Endothelial cell (in vitro differentiated cells): ENCODE measurements around the gene NMNAT2. TPM values are rescaled to one million over a fixed set of nuclear protein-coding genes. Genes with fewer than 3 reads are reported as not detected.
"Not testable (repeated sequence)": the region's sequence is repeated elsewhere in the genome, so short reads cannot be mapped to it uniquely, and the experiment has no call there.

ENCODE experiments used
- DNase-seq: peaks from one replicate; pipeline ENCODE4 v3.0.0; 2021; ENCODE audit warnings: low spot score
- H3K27ac Mint-ChIP-seq: one replicate; pipeline ENCODE4 v1.8.0; 2021; ENCODE audit warnings: mixed read lengths, inconsistent platforms; ENCODE audit not compliant: unreplicated experiment
- H3K27me3 Mint-ChIP-seq: one replicate; pipeline ENCODE4 v1.8.0; 2021; ENCODE audit warnings: mild to moderate bottlenecking, moderate library complexity, mixed read lengths, inconsistent platforms; ENCODE audit not compliant: unreplicated experiment
- H3K36me3 Mint-ChIP-seq: one replicate; pipeline ENCODE4 v1.8.0; 2021; ENCODE audit warnings: mild to moderate bottlenecking, low read depth, mixed read lengths, inconsistent platforms; ENCODE audit not compliant: unreplicated experiment
- H3K4me1 Mint-ChIP-seq: one replicate; pipeline ENCODE4 v1.8.0; 2021; ENCODE audit warnings: mild to moderate bottlenecking, mixed read lengths, inconsistent platforms; ENCODE audit not compliant: unreplicated experiment
- H3K4me3 Mint-ChIP-seq: one replicate; pipeline ENCODE4 v1.8.0; 2021; ENCODE audit warnings: mild to moderate bottlenecking, mixed read lengths, inconsistent platforms; ENCODE audit not compliant: unreplicated experiment
- H3K9me3 Mint-ChIP-seq: one replicate; pipeline ENCODE4 v1.8.0; 2021; ENCODE audit warnings: mixed read lengths, inconsistent platforms; ENCODE audit not compliant: unreplicated experiment
- total RNA-seq: library from RNA; stranded (reverse); fragmentation: NEBNext Ultra II Directional; extraction: Animal tissue kit (Norgen Biotek cat#: 25700); gene quantifications from one replicate; pipeline ENCODE4 v1.2.1, GENCODE V29; 2021; ENCODE audit not compliant: unreplicated experiment
- TF ChIP-seq, protein P1 (sequence below): fragments of 200-600 bp; sonication (generic); IDR thresholded peaks from one replicate; pipeline ENCODE4 v1.5.0; 2021; ENCODE audit warnings: antibody characterized with exemption; ENCODE audit not compliant: unreplicated experiment

Gene NMNAT2
- total RNA-seq, 1 donor from 2014 or later: 1.7 TPM

DNA sequence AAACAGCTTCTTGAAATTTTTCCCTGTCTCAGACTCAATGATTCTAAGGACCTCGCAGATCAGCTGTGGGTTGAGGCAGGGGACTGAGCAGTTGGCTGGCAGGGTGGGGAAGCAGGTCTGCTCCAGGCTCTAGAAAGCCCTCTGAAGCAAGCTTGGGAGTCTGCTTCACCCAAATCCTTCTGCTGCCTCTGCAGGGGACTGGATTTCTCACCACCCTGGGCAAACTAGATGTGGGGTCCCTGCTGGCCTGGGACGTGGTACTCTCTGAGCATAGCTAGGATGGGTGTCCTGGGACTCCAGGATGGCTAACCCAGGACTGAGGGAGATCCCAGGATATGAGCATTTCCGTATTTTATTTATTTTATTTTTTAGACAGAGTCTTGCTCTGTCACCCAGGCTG lies 142.9 kb downstream of the NMNAT2 start:
- Mint-ChIP-seq H3K27me3 (peaks cover 6% of the 10 kb centered on the region), H3K36me3 (no peaks in the 10 kb centered on the region), H3K27ac (no peak overlapping the region), H3K4me1 (peaks cover 26% of the 10 kb centered on the region), H3K4me3 (no peak overlapping the region), H3K9me3 (no peaks in the 10 kb centered on the region)
- no peak for DNase-seq
- TF ChIP-seq, protein P1, sequence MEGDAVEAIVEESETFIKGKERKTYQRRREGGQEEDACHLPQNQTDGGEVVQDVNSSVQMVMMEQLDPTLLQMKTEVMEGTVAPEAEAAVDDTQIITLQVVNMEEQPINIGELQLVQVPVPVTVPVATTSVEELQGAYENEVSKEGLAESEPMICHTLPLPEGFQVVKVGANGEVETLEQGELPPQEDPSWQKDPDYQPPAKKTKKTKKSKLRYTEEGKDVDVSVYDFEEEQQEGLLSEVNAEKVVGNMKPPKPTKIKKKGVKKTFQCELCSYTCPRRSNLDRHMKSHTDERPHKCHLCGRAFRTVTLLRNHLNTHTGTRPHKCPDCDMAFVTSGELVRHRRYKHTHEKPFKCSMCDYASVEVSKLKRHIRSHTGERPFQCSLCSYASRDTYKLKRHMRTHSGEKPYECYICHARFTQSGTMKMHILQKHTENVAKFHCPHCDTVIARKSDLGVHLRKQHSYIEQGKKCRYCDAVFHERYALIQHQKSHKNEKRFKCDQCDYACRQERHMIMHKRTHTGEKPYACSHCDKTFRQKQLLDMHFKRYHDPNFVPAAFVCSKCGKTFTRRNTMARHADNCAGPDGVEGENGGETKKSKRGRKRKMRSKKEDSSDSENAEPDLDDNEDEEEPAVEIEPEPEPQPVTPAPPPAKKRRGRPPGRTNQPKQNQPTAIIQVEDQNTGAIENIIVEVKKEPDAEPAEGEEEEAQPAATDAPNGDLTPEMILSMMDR: no peak

DNA sequence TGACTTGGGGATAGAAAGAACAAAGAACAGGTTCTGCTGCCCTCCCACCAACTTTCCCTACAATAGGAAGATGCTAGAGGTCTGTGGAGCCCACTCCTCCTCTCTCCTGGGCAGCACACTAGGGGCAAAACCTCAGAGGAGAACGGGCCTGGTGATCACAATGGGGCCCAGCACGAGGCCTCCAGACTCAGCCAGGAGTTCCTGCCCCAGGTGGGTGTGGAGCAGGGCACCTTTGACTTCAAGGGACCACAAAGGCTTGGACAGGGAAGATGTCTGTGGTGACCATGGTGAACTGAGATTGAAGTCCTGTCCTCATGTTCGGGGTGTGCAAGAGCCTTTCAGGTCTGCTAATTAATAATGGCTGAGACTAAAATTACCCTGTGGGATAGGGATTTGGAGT lies 143.3 kb downstream of the NMNAT2 start:
- Mint-ChIP-seq H3K4me1 (peaks cover 27% of the 10 kb centered on the region), H3K4me3 (no peak overlapping the region), H3K9me3 (no peaks in the 10 kb centered on the region), H3K27ac (no peak overlapping the region), H3K27me3 (peaks cover 4% of the 10 kb centered on the region), H3K36me3 (no peaks in the 10 kb centered on the region)
- DNase-seq: no peak
- TF ChIP-seq, protein P1: no peak

DNA sequence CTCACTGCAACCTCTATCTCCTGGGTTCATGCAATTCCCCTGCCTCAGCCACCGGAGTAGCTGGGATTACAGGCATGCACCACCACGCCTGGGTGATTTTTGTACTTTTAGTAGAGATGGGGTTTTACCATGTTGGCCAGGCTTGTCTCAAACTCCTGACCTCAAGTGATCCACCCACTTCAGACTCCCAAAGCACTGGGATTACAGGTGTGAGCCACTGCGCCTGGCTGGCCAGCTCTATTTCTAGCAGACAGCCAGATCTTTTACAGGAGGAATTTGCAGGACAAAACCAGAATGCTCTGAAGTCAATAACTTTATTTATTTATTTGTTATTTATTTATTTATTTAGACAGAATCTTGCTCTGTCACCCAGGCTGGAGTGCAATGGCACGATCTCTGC lies 144.2 kb downstream of the NMNAT2 start:
- H3K36me3 Mint-ChIP-seq, H3K9me3 Mint-ChIP-seq, H3K27ac Mint-ChIP-seq, H3K27me3 Mint-ChIP-seq, DNase-seq, H3K4me3 Mint-ChIP-seq: not testable (repeated sequence)
- peaks cover 22% of the 10 kb centered on the region for H3K4me1 Mint-ChIP-seq

DNA sequence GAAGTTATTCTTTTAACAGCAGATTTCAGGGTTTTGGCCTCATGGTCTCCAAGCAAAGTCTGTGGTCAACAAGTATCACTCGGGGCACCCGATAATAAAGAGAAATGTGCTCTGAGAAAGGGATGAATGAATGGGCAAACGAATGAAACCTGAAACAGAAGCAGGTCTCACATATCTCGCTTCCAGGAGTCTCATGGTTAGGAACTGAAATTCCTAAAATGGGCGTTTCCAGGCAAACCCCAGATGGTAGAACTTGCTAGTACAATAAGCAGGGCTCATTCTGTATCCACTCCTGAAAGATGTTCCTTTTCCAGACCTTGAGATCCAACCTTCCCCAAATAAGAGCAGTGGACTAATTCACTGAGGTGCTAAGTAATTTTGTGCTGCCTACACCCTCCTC lies 144.9 kb downstream of the NMNAT2 start:
- Mint-ChIP-seq H3K9me3 (no peaks in the 10 kb centered on the region), H3K4me3 (no peak overlapping the region), H3K27me3 (peaks cover 2% of the 10 kb centered on the region), H3K4me1 (peaks cover 18% of the 10 kb centered on the region), H3K36me3 (no peaks in the 10 kb centered on the region), H3K27ac (no peak overlapping the region)
- TF ChIP-seq, protein P1: no peak
- DNase-seq: no peak

DNA sequence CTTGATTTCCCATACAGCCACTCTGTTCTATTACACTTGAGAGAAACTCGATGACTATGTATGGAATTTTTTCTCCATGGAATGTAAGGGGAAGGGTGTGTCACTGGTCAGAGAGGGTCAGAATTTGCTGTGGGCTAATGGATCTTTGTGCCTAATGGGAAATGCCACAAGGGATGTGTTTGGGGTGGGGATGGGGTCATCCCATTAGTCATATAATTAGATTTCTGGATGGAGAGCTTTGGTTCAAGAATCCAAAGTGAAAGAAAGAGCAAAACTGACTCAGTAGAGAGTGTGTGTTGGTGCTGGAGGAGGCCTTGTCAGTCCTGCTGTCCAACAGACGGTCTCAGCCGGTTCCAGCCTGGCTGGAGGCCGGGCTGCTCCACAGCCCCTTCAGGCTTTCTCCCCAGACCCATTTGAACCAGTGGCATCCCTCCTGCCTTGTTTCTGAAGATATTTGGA lies 145.8 kb downstream of the NMNAT2 start:
- TF ChIP-seq, protein P1: no peak
- peaks cover 22% of the 10 kb centered on the region for H3K4me1 Mint-ChIP-seq
- H3K27me3 Mint-ChIP-seq: peaks cover 2% of the 10 kb centered on the region
- H3K36me3 Mint-ChIP-seq: no peaks in the 10 kb centered on the region
- H3K27ac Mint-ChIP-seq: no peak overlapping the region
- no peak overlapping the region for H3K4me3 Mint-ChIP-seq
- H3K9me3 Mint-ChIP-seq: no peaks in the 10 kb centered on the region
- no peak for DNase-seq
